Pancreas (tissue), 10 donors: ENCODE measurements around the gene RAB3A. TPM values are rescaled to one million over a fixed set of nuclear protein-coding genes. Genes with fewer than 3 reads are reported as not detected.

Experiments
- ATAC-seq, 4 donors: fragments of 200-7000 bp; cut with Tn5 transposase; one replicate each; pipeline versions ENCODE4 v1.8.0 to v1.9.1; 2020; ENCODE audit warnings: mild to moderate bottlenecking in 4 of 4, moderate library complexity in 4 of 4
- DNase-seq, 6 donors: peaks; one replicate each; pipeline ENCODE4 v3.0.0-alpha.2; 2020
- FAIRE-seq: peaks from 2 replicates; lab custom pipeline; 2012; peaks lifted over from hg19 to GRCh38; lab: Jason Lieb, UNC
- H3K27ac ChIP-seq, 4 donors: fragments of 200-600 bp; sonication (generic); 1 replicate in 3 of 4; 2 replicates in 1 of 4; pipeline versions ENCODE4 v1.5.0 to v1.8.0; 2020
- H3K27me3 ChIP-seq, 4 donors: fragments of 200-600 bp; one replicate each; pipeline ENCODE4 v1.8.0; 2021
- H3K36me3 ChIP-seq, 3 donors: fragments of 200-600 bp; sonication (generic) in 1 of 3; one replicate each; pipeline versions ENCODE4 v1.5.0 to v1.8.0; 2020 to 2021
- H3K4me1 ChIP-seq, 3 donors: fragments of 200-600 bp; one replicate each; pipeline ENCODE4 v1.8.0; 2021
- H3K4me3 ChIP-seq, 4 donors: fragments of 200-600 bp; sonication (generic) in 2 of 4; one replicate each; pipeline versions ENCODE4 v1.5.0 to v1.8.0; 2020 to 2021
- H3K9me3 ChIP-seq, 4 donors: fragments of 200-600 bp; one replicate each; pipeline ENCODE4 v1.8.0; 2021
- WGBS, 2 donors: extraction: QIAGEN DNeasy Blood & Tissue Kit; methylation state at CpG; one replicate each; pipeline ENCODE4 v1.1.7; 2013; 5-methylcytosine and 5-hydroxymethylcytosine counted together
- intact Hi-C, 3 donors: fragments of 100-400 bp; cut with DNase I; formaldehyde crosslinking; loops; one replicate each; pipeline versions ENCODE4 v1.11.1 to v1.14.2; 2022
- polyA plus RNA-seq, 2 donors: library from polyadenylated mRNA; stranded (reverse); fragments of 200-250 nt; gene quantifications; one replicate each; pipeline ENCODE4 v1.2.3, GENCODE V29; 2013
- total RNA-seq, 6 donors: library from RNA; stranded (reverse); fragmentation: NEBNext Ultra II Directional in 4 of 6; extraction: Animal tissue kit (Norgen Biotek cat#: 25700) in 4 of 6; gene quantifications; one replicate each; pipeline versions ENCODE4 v1.2.1 to v1.2.4, GENCODE V29; 2021 to 2023
- TF ChIP-seq, protein P1 (sequence below), 4 donors: fragments of 200-600 bp; sonication (generic) in 3 of 4; IDR thresholded peaks; one replicate each; pipeline versions ENCODE4 v1.5.0 to v1.8.0; 2021; ENCODE audit warnings: antibody characterized with exemption in 4 of 4
- donor health status: healthy with polysubstance abuse.
- donor health status: DM: no; HTN: no; CAD: no; lungs with moderate emphysema.
- donor health status: DM: no; HTN: no; CAD: no.
- donor health status: control.
- donor health status: control.
- donor health status: Bipolar disorder and iron deficiency.
- donor health status: DM: yes; HTN: yes; CAD: no.
- donor health status: DM: no; HTN: no; CAD: no.
- donor health status: DM: no; HTN: no; CAD: no.
- donor health status: DM: yes; HTN: yes; CAD: no.

RAB3A gene
- total and polyA plus RNA-seq, 8 donors = 0.79 to 4.4 (median 1.8) TPM

DNA sequence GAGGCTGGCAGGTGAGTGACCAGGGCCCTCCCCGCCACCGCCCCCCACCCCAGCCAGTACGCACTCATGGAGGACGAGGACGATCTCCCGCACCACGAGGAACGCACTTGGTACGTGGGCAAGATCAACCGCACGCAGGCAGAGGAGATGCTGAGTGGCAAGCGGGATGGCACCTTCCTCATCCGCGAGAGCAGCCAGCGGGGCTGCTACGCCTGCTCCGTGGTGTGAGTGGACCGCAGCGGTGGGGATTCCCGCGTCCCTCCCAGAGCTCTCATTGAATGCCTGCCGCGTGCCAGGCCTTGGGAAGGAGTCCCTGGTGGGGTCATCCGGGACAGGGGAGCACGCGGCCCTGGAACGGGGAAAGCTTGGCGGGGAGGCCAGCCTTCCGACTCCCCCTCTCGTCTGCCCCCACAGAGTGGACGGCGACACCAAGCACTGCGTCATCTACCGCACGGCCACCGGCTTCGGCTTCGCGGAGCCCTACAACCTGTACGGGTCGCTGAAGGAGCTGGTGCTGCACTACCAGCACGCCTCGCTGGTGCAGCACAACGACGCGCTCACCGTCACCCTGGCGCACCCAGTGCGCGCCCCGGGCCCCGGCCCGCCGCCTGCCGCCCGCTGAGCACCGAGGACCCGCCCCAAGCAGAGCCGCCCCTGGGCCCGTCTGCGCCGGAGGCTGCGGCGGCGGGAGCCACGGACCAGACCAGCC, 35.0 kb downstream of the RAB3A start:
- H3K27ac ChIP-seq = no peak overlapping the region
- no peaks in the 10 kb centered on the region for H3K27me3 ChIP-seq
- DNase-seq (peak in 2 of 6 donors; percentile 20 to 78), ATAC-seq (no peak), FAIRE-seq (no peak)
- no peak overlapping the region for H3K4me3 ChIP-seq
- H3K4me1 ChIP-seq = no peaks in the 10 kb centered on the region
- H3K9me3 ChIP-seq = no peaks in the 10 kb centered on the region
- intact Hi-C loops = loop anchor here in 2 of 3 donors (5.0 to 10.0 kb wide), 2 partner anchors 54 to 57 kb away; no protein-coding TSS in a partner anchor
- peaks cover 0 to 22% (median 4%) of the 10 kb centered on the region in 3 donors for H3K36me3 ChIP-seq
- TF ChIP-seq, protein P1, sequence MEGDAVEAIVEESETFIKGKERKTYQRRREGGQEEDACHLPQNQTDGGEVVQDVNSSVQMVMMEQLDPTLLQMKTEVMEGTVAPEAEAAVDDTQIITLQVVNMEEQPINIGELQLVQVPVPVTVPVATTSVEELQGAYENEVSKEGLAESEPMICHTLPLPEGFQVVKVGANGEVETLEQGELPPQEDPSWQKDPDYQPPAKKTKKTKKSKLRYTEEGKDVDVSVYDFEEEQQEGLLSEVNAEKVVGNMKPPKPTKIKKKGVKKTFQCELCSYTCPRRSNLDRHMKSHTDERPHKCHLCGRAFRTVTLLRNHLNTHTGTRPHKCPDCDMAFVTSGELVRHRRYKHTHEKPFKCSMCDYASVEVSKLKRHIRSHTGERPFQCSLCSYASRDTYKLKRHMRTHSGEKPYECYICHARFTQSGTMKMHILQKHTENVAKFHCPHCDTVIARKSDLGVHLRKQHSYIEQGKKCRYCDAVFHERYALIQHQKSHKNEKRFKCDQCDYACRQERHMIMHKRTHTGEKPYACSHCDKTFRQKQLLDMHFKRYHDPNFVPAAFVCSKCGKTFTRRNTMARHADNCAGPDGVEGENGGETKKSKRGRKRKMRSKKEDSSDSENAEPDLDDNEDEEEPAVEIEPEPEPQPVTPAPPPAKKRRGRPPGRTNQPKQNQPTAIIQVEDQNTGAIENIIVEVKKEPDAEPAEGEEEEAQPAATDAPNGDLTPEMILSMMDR (IDR thresholded peaks at IDR 0.05) = no peak
- WGBS, 2 donors = 96 to 97% methylated on average over 66 of the region's 66 CpGs

DNA sequence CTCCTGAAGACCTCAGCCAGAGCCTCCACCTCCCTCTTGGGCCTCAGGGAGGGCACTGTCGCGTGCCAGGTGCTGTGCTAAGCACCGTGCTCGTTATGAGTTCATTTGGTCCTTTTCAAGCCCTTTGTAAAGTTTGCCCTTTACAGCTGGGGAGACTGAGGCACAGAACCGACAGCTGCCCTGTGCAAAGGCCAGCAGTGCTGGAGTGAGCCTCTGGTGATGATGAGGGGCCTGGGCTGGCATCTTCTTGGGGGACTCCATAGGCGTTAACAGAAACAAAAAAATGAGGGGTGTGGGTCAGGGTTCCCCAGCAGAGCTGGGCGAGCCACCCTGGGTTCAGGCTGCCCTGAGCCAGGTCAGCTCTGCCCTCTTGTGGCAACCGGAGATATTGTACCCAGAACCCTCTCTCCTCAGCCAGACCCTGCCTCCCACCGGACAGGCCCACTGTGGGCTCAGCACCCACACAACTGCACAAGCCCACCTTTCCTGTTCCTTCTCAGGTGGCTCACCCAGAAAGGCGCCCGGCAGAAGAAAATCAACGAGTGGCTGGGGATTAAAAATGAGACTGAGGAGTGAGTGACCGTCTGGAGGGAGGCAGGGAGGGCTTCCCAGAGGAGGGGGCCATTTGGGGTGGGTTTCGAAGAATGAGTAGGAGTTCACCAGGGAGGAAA, 35.7 kb downstream of the RAB3A start:
- no peak for FAIRE-seq
- WGBS, 2 donors = 68 to 70% methylated on average over 14 of the region's 14 CpGs
- DNase-seq = no peak
- Histone ChIP-seq H3K36me3 (peaks cover 0 to 26% (median 10%) of the 10 kb centered on the region in 3 donors), H3K4me3 (no peak overlapping the region), H3K4me1 (no peaks in the 10 kb centered on the region), H3K9me3 (no peaks in the 10 kb centered on the region), H3K27ac (no peak overlapping the region), H3K27me3 (no peaks in the 10 kb centered on the region)
- ATAC-seq = peak; percentile 47 to 74 (median 65)
- TF ChIP-seq, protein P1 (IDR thresholded peaks at IDR 0.05) = peak; percentile 32 to 66 (median 52)
- intact Hi-C loops = loop anchor here in 2 of 3 donors (5.0 to 10.0 kb wide), 2 partner anchors 53 to 56 kb away; no protein-coding TSS in a partner anchor

DNA sequence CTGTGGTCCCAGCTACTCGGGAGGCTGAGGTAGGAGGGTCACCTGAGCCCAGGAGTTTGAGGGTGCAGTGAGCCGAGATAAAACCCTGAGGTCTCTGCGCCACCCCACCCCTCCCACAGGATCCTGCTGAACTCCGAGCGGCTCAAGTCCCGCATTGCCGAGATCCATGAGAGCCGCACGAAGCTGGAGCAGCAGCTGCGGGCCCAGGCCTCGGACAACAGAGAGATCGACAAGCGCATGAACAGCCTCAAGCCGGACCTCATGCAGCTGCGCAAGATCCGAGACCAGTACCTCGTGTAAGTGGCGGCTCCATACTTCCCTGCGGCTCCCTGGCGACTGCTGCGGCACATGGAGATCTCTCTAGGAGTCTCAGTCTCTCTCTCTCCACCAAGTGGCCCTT, 36.8 kb downstream of the RAB3A start:
- FAIRE-seq = no peak
- TF ChIP-seq, protein P1 (IDR thresholded peaks at IDR 0.05) = no peak
- Histone ChIP-seq H3K27me3 (no peaks in the 10 kb centered on the region), H3K36me3 (peaks cover 0 to 31% (median 13%) of the 10 kb centered on the region in 3 donors), H3K9me3 (no peaks in the 10 kb centered on the region), H3K4me3 (no peak overlapping the region), H3K27ac (no peak overlapping the region), H3K4me1 (no peaks in the 10 kb centered on the region)
- peak in 1 of 6 donors; percentile 9 for DNase-seq
- intact Hi-C loops = loop anchor here in 2 of 3 donors (5.0 to 10.0 kb wide), 2 partner anchors 52 to 55 kb away; no protein-coding TSS in a partner anchor
- 92 to 96% methylated on average over 21 of the region's 21 CpGs for WGBS, 2 donors
- ATAC-seq = no peak

DNA sequence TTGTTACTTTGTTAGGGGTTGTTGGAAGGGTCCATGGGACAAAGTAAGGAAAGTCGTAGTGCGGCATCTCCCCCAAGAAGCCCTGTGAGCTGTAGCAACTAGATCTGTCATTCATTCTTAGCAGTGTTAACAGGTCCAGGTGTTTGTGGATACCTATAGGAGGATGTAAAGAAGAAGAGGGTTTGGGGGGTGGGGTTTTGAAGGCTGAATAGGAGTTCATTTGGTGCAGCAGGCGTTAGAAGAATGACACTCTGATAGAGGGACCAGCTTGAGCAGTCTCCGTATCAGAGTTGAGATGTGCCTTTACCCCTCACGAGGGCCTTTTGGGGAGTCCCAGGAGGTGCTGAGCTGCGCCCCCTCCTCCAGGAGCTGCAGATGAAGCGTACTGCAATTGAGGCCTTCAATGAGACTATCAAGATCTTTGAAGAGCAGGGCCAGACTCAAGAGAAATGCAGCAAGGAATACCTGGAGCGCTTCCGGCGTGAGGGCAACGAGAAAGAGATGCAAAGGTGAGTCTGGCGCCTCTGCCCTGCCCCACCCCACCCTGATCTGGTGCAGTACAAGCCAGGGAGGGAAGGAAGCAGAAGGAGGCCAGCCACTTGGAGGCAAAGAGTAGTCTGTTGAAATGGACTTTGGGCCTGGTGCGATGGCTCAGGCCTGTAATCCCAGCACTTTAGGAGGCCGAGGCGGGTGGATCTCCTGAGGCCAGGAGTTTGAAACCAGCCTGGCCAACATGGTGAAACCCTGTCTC, 37.9 kb downstream of the RAB3A start:
- peak in 1 of 6 donors; percentile 11 for DNase-seq
- ATAC-seq = no peak
- Histone ChIP-seq H3K4me1 (peaks cover 0 to under 1% (median 0%) of the 10 kb centered on the region in 3 donors), H3K4me3 (no peak overlapping the region), H3K36me3 (peaks cover 0 to 31% (median 13%) of the 10 kb centered on the region in 3 donors), H3K27me3 (no peaks in the 10 kb centered on the region), H3K27ac (no peak overlapping the region), H3K9me3 (no peaks in the 10 kb centered on the region)
- 97% methylated on average over 15 of the region's 15 CpGs for WGBS, 2 donors
- intact Hi-C loops = loop anchor here in 2 of 3 donors (5.0 to 10.0 kb wide), 2 partner anchors 51 to 54 kb away; no protein-coding TSS in a partner anchor
- TF ChIP-seq, protein P1 (IDR thresholded peaks at IDR 0.05) = no peak
- FAIRE-seq = no peak
